Keratinocyte (primary cell): Measurements from ENCODE around the gene CXCL5. TPM values are rescaled to one million over a fixed set of nuclear protein-coding genes. Genes with fewer than 3 reads are reported as not detected.
"Not testable (repeated sequence)": the region's sequence is repeated elsewhere in the genome, so short reads cannot be mapped to it uniquely, and the experiment has no call there.

Source experiments
- DNase-seq: peaks from one replicate; pipeline ENCODE4 v3.0.0-alpha.2; 2011; ENCODE audit warnings: low read depth, missing footprints, low spot score
- FAIRE-seq: peaks from 2 replicates; lab custom pipeline; 2011; peaks lifted over from hg19 to GRCh38; lab: Jason Lieb, UNC
- H2AFZ ChIP-seq: 2 replicates; pipeline ENCODE4 v1.6.0; 2012; ENCODE audit warnings: low read length, control low read depth, inconsistent platforms; ENCODE audit not compliant: control insufficient read depth
- H3K27ac ChIP-seq: 2 replicates; pipeline ENCODE4 v1.5.1; 2011; ENCODE audit warnings: low read length; ENCODE audit not compliant: control insufficient read depth, insufficient read depth
- H3K27me3 ChIP-seq: 3 replicates; pipeline ENCODE4 v1.6.0; 2011; ENCODE audit warnings: low read length; ENCODE audit not compliant: control insufficient read depth, insufficient read depth; ENCODE audit errors: extremely low read depth
- H3K36me3 ChIP-seq, 2 experiments: 2 replicates in 1 of 2; 3 replicates in 1 of 2; pipeline ENCODE4 v1.5.1; 2011; ENCODE audit warnings: low read length in 2 of 2, mild to moderate bottlenecking in 1 of 2; ENCODE audit not compliant: control insufficient read depth in 2 of 2, insufficient read depth in 2 of 2; ENCODE audit errors: extremely low read depth in 1 of 2
- H3K4me1 ChIP-seq: 3 replicates; pipeline ENCODE4 v1.5.1; 2011; ENCODE audit warnings: low read length; ENCODE audit not compliant: control insufficient read depth, insufficient read depth; ENCODE audit errors: extremely low read depth
- H3K4me2 ChIP-seq: 3 replicates; pipeline ENCODE4 v1.6.0; 2011; ENCODE audit warnings: low read depth, low read length; ENCODE audit not compliant: control insufficient read depth, insufficient read depth; ENCODE audit errors: extremely low read depth
- H3K4me3 ChIP-seq, 3 experiments: fragments of 200-600 bp in 1 of 3; sonication (generic) in 1 of 3; 2 replicates in 2 of 3; 3 replicates in 1 of 3; pipeline ENCODE4 v1.5.1; 2011 to 2016; ENCODE audit warnings: low read length in 3 of 3, mild to moderate bottlenecking in 3 of 3, control low read depth in 2 of 3, inconsistent platforms in 1 of 3, low read depth in 1 of 3, mixed read lengths in 1 of 3, mixed run types in 1 of 3, moderate library complexity in 1 of 3; ENCODE audit not compliant: control insufficient read depth in 2 of 3, insufficient read depth in 2 of 3; ENCODE audit errors: extremely low read depth in 1 of 3
- H3K79me2 ChIP-seq: 2 replicates; pipeline ENCODE4 v1.6.0; 2012; ENCODE audit warnings: low read length; ENCODE audit not compliant: control insufficient read depth, insufficient read depth
- H3K9ac ChIP-seq: 3 replicates; pipeline ENCODE4 v1.6.0; 2011; ENCODE audit warnings: low read length; ENCODE audit not compliant: control insufficient read depth, insufficient read depth; ENCODE audit errors: extremely low read depth
- H3K9me1 ChIP-seq: 3 replicates; pipeline ENCODE4 v1.6.0; 2011; ENCODE audit warnings: low read length; ENCODE audit not compliant: control insufficient read depth, insufficient read depth; ENCODE audit errors: extremely low read depth
- H3K9me3 ChIP-seq: 2 replicates; pipeline ENCODE4 v1.5.1; 2012; ENCODE audit warnings: low read depth, low read length; ENCODE audit not compliant: control insufficient read depth
- H4K20me1 ChIP-seq: 3 replicates; pipeline ENCODE4 v1.6.0; 2011; ENCODE audit warnings: low read length; ENCODE audit not compliant: control insufficient read depth, insufficient read depth; ENCODE audit errors: extremely low read depth
- EZH2 ChIP-seq: IDR thresholded peaks from one replicate; pipeline ENCODE4 v1.6.1; 2012; ENCODE audit warnings: inconsistent platforms, mild to moderate bottlenecking, low read length, moderate library complexity
- dilution Hi-C: fragments of 300-500 bp; cut with MboI; formaldehyde crosslinking; loops from one replicate; pipeline ENCODE4 v1.7.0; 2020; ENCODE audit warnings: low sequenced_read_pairs; ENCODE audit not compliant: extremely low pct_ligation_motif_present
- polyA plus RNA-seq, 5 experiments: library from polyadenylated mRNA; depleted of rRNA in 3 of 5; stranded (reverse) in 3 of 5; stranded (forward) in 1 of 5; unstranded in 1 of 5; fragments of >200 nt; gene quantifications; 1 replicate in 1 of 5; 2 replicates in 3 of 5; 3 replicates in 1 of 5; pipeline versions ENCODE4 v1.2.1 to v1.2.3, GENCODE V29; 2011 to 2012; ENCODE audit warnings: missing spikeins in 2 of 5, low read depth in 1 of 5, low replicate concordance in 1 of 5
- TF ChIP-seq, protein P1 (sequence below), 3 experiments: IDR thresholded peaks in 1 of 3; conservative IDR thresholded peaks in 1 of 3; optimal IDR thresholded peaks in 1 of 3; 2 replicates in 2 of 3; 3 replicates in 1 of 3; pipeline versions ENCODE3 to v1.5.1; 2011; ENCODE audit warnings: low read length in 3 of 3, mild to moderate bottlenecking in 3 of 3, moderate library complexity in 2 of 3, control low read depth in 1 of 3, inconsistent platforms in 1 of 3; ENCODE audit not compliant: insufficient read depth in 2 of 3; ENCODE audit errors: extremely low read depth in 1 of 3

Gene CXCL5
- polyA plus RNA-seq, 1 donor (not counting 4 experiments of a cell fraction or from before 2014, with no cell fraction given): 0.76 TPM

DNA sequence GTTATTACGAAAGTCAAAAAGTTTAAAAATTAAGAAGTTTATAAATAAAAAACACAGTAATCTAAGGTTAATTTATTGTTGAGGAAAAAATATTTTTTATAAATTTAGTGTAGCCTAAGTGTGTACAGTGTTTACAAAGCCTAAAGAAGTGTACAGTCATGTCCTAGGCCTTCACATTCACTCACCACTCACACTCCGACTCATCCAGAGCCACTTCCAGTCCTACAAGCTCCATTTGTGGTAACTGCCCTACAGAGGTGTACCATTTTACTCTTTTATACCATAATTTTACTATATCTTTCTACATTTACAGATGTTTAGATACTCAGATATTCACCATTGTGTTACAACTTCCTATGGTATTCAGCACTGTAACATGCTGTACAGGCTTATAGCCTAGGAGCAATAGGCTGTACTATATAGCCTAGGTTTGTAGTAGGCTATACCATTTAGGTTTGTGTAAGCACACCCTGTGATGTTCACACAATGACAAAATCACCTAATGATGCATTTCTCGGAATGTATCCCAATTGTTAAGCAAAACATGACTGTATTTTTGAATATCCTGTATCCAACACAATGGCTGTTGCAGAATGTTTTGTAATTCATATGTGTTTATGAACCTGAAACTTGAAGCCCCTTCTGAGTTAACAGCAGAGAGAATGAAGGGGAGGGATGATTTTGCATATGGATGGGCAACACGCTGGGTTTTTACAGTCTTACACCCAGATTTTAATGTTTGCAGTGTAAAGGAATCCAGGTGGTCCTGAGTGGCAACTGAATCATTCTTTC is 13.5 kb downstream of the CXCL5 start:
- no peak for DNase-seq
- TF ChIP-seq, protein P1, sequence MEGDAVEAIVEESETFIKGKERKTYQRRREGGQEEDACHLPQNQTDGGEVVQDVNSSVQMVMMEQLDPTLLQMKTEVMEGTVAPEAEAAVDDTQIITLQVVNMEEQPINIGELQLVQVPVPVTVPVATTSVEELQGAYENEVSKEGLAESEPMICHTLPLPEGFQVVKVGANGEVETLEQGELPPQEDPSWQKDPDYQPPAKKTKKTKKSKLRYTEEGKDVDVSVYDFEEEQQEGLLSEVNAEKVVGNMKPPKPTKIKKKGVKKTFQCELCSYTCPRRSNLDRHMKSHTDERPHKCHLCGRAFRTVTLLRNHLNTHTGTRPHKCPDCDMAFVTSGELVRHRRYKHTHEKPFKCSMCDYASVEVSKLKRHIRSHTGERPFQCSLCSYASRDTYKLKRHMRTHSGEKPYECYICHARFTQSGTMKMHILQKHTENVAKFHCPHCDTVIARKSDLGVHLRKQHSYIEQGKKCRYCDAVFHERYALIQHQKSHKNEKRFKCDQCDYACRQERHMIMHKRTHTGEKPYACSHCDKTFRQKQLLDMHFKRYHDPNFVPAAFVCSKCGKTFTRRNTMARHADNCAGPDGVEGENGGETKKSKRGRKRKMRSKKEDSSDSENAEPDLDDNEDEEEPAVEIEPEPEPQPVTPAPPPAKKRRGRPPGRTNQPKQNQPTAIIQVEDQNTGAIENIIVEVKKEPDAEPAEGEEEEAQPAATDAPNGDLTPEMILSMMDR (optimal IDR thresholded peaks at IDR 0.05 in 1 of 3, IDR thresholded peaks at IDR 0.05 in 1 of 3, conservative IDR thresholded peaks at IDR 0.05 in 1 of 3; ENCODE audit: extremely low read depth in 1 of 3, insufficient read depth in 2 of 3, low read length in 3 of 3): no peak
- no peak for TF ChIP-seq EZH2

DNA sequence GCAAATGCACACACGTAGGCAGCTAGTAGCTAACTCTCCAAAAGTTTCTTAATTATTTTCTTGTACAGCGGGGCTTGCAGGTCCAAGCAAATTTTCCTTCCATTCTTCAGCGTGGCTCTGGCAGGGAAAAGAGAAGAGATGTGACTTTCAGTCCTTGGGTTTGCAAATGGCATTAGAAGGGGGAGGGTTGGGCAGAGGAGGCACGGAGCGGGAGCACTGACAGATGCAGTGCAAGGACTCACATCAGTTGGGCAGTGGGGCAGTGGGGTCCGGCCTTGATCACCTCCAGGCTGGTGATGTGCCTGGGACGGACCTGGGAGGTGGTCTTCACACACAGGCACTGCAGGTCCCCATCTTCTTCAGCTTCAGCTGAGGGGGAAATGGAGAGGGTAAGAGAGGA is 17.3 kb downstream of the CXCL5 start:
- H3K4me2 ChIP-seq, H4K20me1 ChIP-seq, H3K36me3 ChIP-seq, DNase-seq, H3K79me2 ChIP-seq, H3K9me3 ChIP-seq, FAIRE-seq, H3K4me1 ChIP-seq, H3K27me3 ChIP-seq, H2AFZ ChIP-seq, H3K27ac ChIP-seq, H3K9me1 ChIP-seq, H3K9ac ChIP-seq, H3K4me3 ChIP-seq, dilution Hi-C loops: not testable (repeated sequence)

More for the DNA sequence above, 13.5 kb downstream of the CXCL5 start:
- no peak overlapping the region for H3K27ac ChIP-seq
- H3K4me1 ChIP-seq: no peaks in the 10 kb centered on the region
- no peak overlapping the region for H3K4me3 ChIP-seq
- no peaks in the 10 kb centered on the region for H4K20me1 ChIP-seq
- H3K4me2 ChIP-seq: no peak overlapping the region
- H3K9ac ChIP-seq: no peak overlapping the region
- dilution Hi-C loops: no loop called here
- H3K79me2 ChIP-seq: no peaks in the 10 kb centered on the region
- H3K9me1 ChIP-seq: no peaks in the 10 kb centered on the region
- H3K27me3 ChIP-seq: no peaks in the 10 kb centered on the region
- H3K9me3 ChIP-seq: no peaks in the 10 kb centered on the region
- H2AFZ ChIP-seq: no peak overlapping the region
- H3K36me3 ChIP-seq: no peaks in the 10 kb centered on the region
- FAIRE-seq: no peak
